Ovary (tissue), 1 donor: Measurements from ENCODE around the gene TRPV4.

ENCODE experiments used
- EP300 ChIP-seq: sonication (generic); formaldehyde crosslinking; IDR thresholded peaks from one replicate; pipeline ENCODE4 v1.6.1; 2017; ENCODE audit warnings: antibody characterized with exemption
- POLR2A ChIP-seq: fragments of 450-650 bp; IDR thresholded peaks from one replicate; pipeline ENCODE4 v1.6.1; 2017; ENCODE audit warnings: antibody characterized with exemption, mild to moderate bottlenecking, moderate library complexity

GRCh38 chr12:109831929-109832328 lies 1.3 kb downstream of the TRPV4 start:
- TF ChIP-seq POLR2A (no peak), EP300 (no peak)
